ENCODE measurements around the gene NR2F1-AS1. TPM values are rescaled to one million over a fixed set of nuclear protein-coding genes. Genes with fewer than 3 reads are reported as not detected.

Gene NR2F1-AS1
- total RNA-seq, 2 donors from 2014 or later: not detected

- peaks cover 4% of the 10 kb centered on the region for H3K9me3 Mint-ChIP-seq
- ATAC-seq (replicated peaks): peak; percentile 63
- no peak overlapping the region for H3K27ac Mint-ChIP-seq
- peaks cover 77% of the 10 kb centered on the region for H3K27me3 Mint-ChIP-seq
- H3K4me3 Mint-ChIP-seq: peak overlapping the region; percentile 9
- H3K36me3 Mint-ChIP-seq (ENCODE audit: low read depth): peaks cover 5% of the 10 kb centered on the region
- H3K4me1 Mint-ChIP-seq: no peaks in the 10 kb centered on the region
Observed at GRCh38 chr5:93607367-93608258, 26.6 kb upstream of the NR2F1-AS1 start.

GRCh38 chr5:93606382-93606752, 25.3 kb upstream of the NR2F1-AS1 start:
- H3K4me3 Mint-ChIP-seq: no peak overlapping the region
- no peaks in the 10 kb centered on the region for H3K4me1 Mint-ChIP-seq
- ATAC-seq (replicated peaks): no peak

GRCh38 chr5:93604644-93605515, 23.9 kb upstream of the NR2F1-AS1 start:
- H3K9me3 Mint-ChIP-seq: no peaks in the 10 kb centered on the region
- peaks cover 54% of the 10 kb centered on the region for H3K27me3 Mint-ChIP-seq
- no peak overlapping the region for H3K4me3 Mint-ChIP-seq
- H3K36me3 Mint-ChIP-seq (ENCODE audit: low read depth): peaks cover 5% of the 10 kb centered on the region
- H3K27ac Mint-ChIP-seq: no peak overlapping the region
- no peak for ATAC-seq (replicated peaks)
- no peaks in the 10 kb centered on the region for H3K4me1 Mint-ChIP-seq

More at GRCh38 chr5:93606382-93606752, 25.3 kb upstream of the NR2F1-AS1 start:
- Mint-ChIP-seq H3K36me3 (ENCODE audit: low read depth) (peaks cover 5% of the 10 kb centered on the region), H3K27ac (no peak overlapping the region), H3K27me3 (peaks cover 66% of the 10 kb centered on the region), H3K9me3 (no peaks in the 10 kb centered on the region)

- H3K27me3 Mint-ChIP-seq: peaks cover 46% of the 10 kb centered on the region
- H3K27ac Mint-ChIP-seq: no peak overlapping the region
- ATAC-seq (replicated peaks): no peak
Observed at GRCh38 chr5:93603793-93604643, 23.0 kb upstream of the NR2F1-AS1 start.

GRCh38 chr5:93603078-93603792, 22.2 kb upstream of the NR2F1-AS1 start:
- H3K27me3 Mint-ChIP-seq: peaks cover 41% of the 10 kb centered on the region
- ATAC-seq (replicated peaks): no peak
- H3K4me3 Mint-ChIP-seq: no peak overlapping the region

More at GRCh38 chr5:93603793-93604643, 23.0 kb upstream of the NR2F1-AS1 start:
- no peaks in the 10 kb centered on the region for H3K9me3 Mint-ChIP-seq
- no peak overlapping the region for H3K4me3 Mint-ChIP-seq
- no peaks in the 10 kb centered on the region for H3K4me1 Mint-ChIP-seq
- H3K36me3 Mint-ChIP-seq (ENCODE audit: low read depth): peaks cover 5% of the 10 kb centered on the region

GRCh38 chr5:93602241-93603077, 21.4 kb upstream of the NR2F1-AS1 start:
- no peak overlapping the region for H3K4me3 Mint-ChIP-seq
- no peaks in the 10 kb centered on the region for H3K4me1 Mint-ChIP-seq
- no peaks in the 10 kb centered on the region for H3K9me3 Mint-ChIP-seq
- peaks cover 37% of the 10 kb centered on the region for H3K27me3 Mint-ChIP-seq
- H3K36me3 Mint-ChIP-seq (ENCODE audit: low read depth): peaks cover 5% of the 10 kb centered on the region
- no peak overlapping the region for H3K27ac Mint-ChIP-seq
- no peak for ATAC-seq (replicated peaks)

More at GRCh38 chr5:93603078-93603792, 22.2 kb upstream of the NR2F1-AS1 start:
- peaks cover 5% of the 10 kb centered on the region for H3K36me3 Mint-ChIP-seq (ENCODE audit: low read depth)
- H3K4me1 Mint-ChIP-seq: no peaks in the 10 kb centered on the region
- H3K9me3 Mint-ChIP-seq: no peaks in the 10 kb centered on the region
- no peak overlapping the region for H3K27ac Mint-ChIP-seq

GRCh38 chr5:93601802-93602155, 20.8 kb upstream of the NR2F1-AS1 start:
- H3K9me3 Mint-ChIP-seq: no peaks in the 10 kb centered on the region
- peaks cover 5% of the 10 kb centered on the region for H3K36me3 Mint-ChIP-seq (ENCODE audit: low read depth)
- no peaks in the 10 kb centered on the region for H3K4me1 Mint-ChIP-seq
- H3K27me3 Mint-ChIP-seq: peaks cover 34% of the 10 kb centered on the region
- no peak for ATAC-seq (replicated peaks)
- H3K4me3 Mint-ChIP-seq: no peak overlapping the region
- H3K27ac Mint-ChIP-seq: no peak overlapping the region

GRCh38 chr5:93601071-93601801, 20.2 kb upstream of the NR2F1-AS1 start:
- Mint-ChIP-seq H3K27ac (no peak overlapping the region), H3K36me3 (ENCODE audit: low read depth) (peaks cover 6% of the 10 kb centered on the region), H3K9me3 (no peaks in the 10 kb centered on the region), H3K4me3 (no peak overlapping the region), H3K27me3 (peaks cover 34% of the 10 kb centered on the region), H3K4me1 (no peaks in the 10 kb centered on the region)
- ATAC-seq (replicated peaks): no peak

- Mint-ChIP-seq H3K4me3 (no peak overlapping the region), H3K36me3 (ENCODE audit: low read depth) (peaks cover 11% of the 10 kb centered on the region)
Observed at GRCh38 chr5:93600409-93601070, 19.5 kb upstream of the NR2F1-AS1 start.

GRCh38 chr5:93599399-93600120, 18.5 kb upstream of the NR2F1-AS1 start:
- peaks cover 7% of the 10 kb centered on the region for H3K36me3 Mint-ChIP-seq (ENCODE audit: low read depth)
- H3K27me3 Mint-ChIP-seq: peaks cover 35% of the 10 kb centered on the region
- no peak overlapping the region for H3K4me3 Mint-ChIP-seq
- no peak overlapping the region for H3K27ac Mint-ChIP-seq
- no peak for ATAC-seq (replicated peaks)
- H3K9me3 Mint-ChIP-seq: no peaks in the 10 kb centered on the region
- H3K4me1 Mint-ChIP-seq: no peaks in the 10 kb centered on the region

More at GRCh38 chr5:93600409-93601070, 19.5 kb upstream of the NR2F1-AS1 start:
- no peak for ATAC-seq (replicated peaks)
- no peaks in the 10 kb centered on the region for H3K9me3 Mint-ChIP-seq
- peaks cover 38% of the 10 kb centered on the region for H3K27me3 Mint-ChIP-seq
- no peaks in the 10 kb centered on the region for H3K4me1 Mint-ChIP-seq
- H3K27ac Mint-ChIP-seq: no peak overlapping the region

GRCh38 chr5:93599001-93599379, 18.0 kb upstream of the NR2F1-AS1 start:
- Mint-ChIP-seq H3K9me3 (no peaks in the 10 kb centered on the region), H3K4me3 (no peak overlapping the region), H3K36me3 (ENCODE audit: low read depth) (peaks cover 5% of the 10 kb centered on the region), H3K27ac (no peak overlapping the region), H3K27me3 (peaks cover 39% of the 10 kb centered on the region), H3K4me1 (no peaks in the 10 kb centered on the region)
- no peak for ATAC-seq (replicated peaks)
